Endothelial cell (in vitro differentiated cells): Measurements from ENCODE around the gene LACRT. TPM values are rescaled to one million over a fixed set of nuclear protein-coding genes. Genes with fewer than 3 reads are reported as not detected.

Source experiments
- DNase-seq: peaks from one replicate; pipeline ENCODE4 v3.0.0; 2021; ENCODE audit warnings: low spot score
- H3K27ac Mint-ChIP-seq: one replicate; pipeline ENCODE4 v1.8.0; 2021; ENCODE audit warnings: mixed read lengths, inconsistent platforms; ENCODE audit not compliant: unreplicated experiment
- H3K27me3 Mint-ChIP-seq: one replicate; pipeline ENCODE4 v1.8.0; 2021; ENCODE audit warnings: mild to moderate bottlenecking, moderate library complexity, mixed read lengths, inconsistent platforms; ENCODE audit not compliant: unreplicated experiment
- H3K36me3 Mint-ChIP-seq: one replicate; pipeline ENCODE4 v1.8.0; 2021; ENCODE audit warnings: mild to moderate bottlenecking, low read depth, mixed read lengths, inconsistent platforms; ENCODE audit not compliant: unreplicated experiment
- H3K4me1 Mint-ChIP-seq: one replicate; pipeline ENCODE4 v1.8.0; 2021; ENCODE audit warnings: mild to moderate bottlenecking, mixed read lengths, inconsistent platforms; ENCODE audit not compliant: unreplicated experiment
- H3K4me3 Mint-ChIP-seq: one replicate; pipeline ENCODE4 v1.8.0; 2021; ENCODE audit warnings: mild to moderate bottlenecking, mixed read lengths, inconsistent platforms; ENCODE audit not compliant: unreplicated experiment
- H3K9me3 Mint-ChIP-seq: one replicate; pipeline ENCODE4 v1.8.0; 2021; ENCODE audit warnings: mixed read lengths, inconsistent platforms; ENCODE audit not compliant: unreplicated experiment
- CTCF ChIP-seq: fragments of 200-600 bp; sonication (generic); IDR thresholded peaks from one replicate; pipeline ENCODE4 v1.5.0; 2021; ENCODE audit warnings: antibody characterized with exemption; ENCODE audit not compliant: unreplicated experiment
- total RNA-seq: library from RNA; stranded (reverse); fragmentation: NEBNext Ultra II Directional; extraction: Animal tissue kit (Norgen Biotek cat#: 25700); gene quantifications from one replicate; pipeline ENCODE4 v1.2.1, GENCODE V29; 2021; ENCODE audit not compliant: unreplicated experiment

Gene LACRT
- total RNA-seq, 1 donor from 2014 or later, result not detected

DNA sequence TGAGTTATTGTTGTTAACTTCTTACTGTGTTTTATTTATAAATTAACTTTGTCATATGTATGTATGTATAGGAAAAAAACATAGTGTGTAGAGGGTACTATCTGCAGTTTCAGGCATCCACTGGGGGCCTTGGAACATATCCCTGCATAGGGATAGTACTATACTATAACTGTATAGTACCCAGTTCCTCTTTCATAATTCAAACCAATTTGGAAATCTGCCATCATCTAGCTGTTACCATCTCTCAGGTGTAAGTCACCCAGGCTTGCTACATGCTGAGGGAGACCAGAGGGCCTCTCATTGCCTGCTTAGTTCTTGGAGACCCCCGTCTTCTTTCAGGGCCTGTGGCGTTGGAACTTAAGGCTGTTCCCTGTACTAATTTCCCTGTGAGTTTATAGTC lies 26.4 kb upstream of the LACRT start:
- H3K9me3 Mint-ChIP-seq, result no peaks in the 10 kb centered on the region
- no peaks in the 10 kb centered on the region for H3K36me3 Mint-ChIP-seq
- no peak overlapping the region for H3K4me3 Mint-ChIP-seq
- H3K27ac Mint-ChIP-seq, result no peak overlapping the region
- DNase-seq, result no peak
- H3K4me1 Mint-ChIP-seq, result no peaks in the 10 kb centered on the region
- no peak for TF ChIP-seq CTCF
- H3K27me3 Mint-ChIP-seq, result peaks cover 9% of the 10 kb centered on the region

DNA sequence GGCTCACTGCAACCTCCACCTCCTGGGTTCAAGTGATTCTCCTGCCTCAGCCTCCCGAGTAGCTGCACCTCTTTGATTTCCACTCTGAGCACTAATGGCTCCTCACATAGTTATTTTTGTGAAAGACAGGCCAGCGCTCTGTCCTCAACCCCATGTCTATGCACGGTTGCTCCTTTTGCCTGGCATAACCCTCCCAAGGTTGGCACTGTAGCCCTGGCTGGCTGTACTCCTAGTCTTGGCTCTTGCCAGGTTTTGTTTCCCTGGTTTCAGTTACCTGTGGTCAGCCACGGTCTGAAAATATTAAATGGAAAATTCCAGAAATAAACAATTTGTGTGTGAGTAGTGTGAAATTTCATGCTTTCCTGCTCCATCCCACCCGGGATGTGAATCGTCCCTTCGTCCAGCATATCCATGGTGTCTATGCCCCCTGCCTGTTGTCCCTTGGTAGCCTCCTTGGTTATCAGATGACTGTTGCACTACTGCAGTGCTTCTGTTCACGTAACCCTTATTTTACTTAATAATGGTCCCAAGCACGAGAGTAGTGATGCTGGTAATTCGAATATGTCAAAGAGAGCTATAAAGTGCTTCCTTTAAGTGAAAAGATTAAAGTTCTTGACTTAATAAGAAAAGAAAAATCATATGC lies 25.7 kb upstream of the LACRT start:
- Mint-ChIP-seq H3K4me1 (no peaks in the 10 kb centered on the region), H3K27ac (no peak overlapping the region), H3K27me3 (peaks cover 9% of the 10 kb centered on the region), H3K4me3 (no peak overlapping the region), H3K9me3 (no peaks in the 10 kb centered on the region), H3K36me3 (no peaks in the 10 kb centered on the region)
- TF ChIP-seq CTCF, result no peak
- DNase-seq, result no peak

- no peak overlapping the region for H3K27ac Mint-ChIP-seq
- peaks cover 9% of the 10 kb centered on the region for H3K27me3 Mint-ChIP-seq
- H3K4me3 Mint-ChIP-seq, result no peak overlapping the region
- H3K36me3 Mint-ChIP-seq, result no peaks in the 10 kb centered on the region
- DNase-seq, result peak; percentile 72
- no peaks in the 10 kb centered on the region for H3K9me3 Mint-ChIP-seq
- peaks cover 8% of the 10 kb centered on the region for H3K4me1 Mint-ChIP-seq
- peak; percentile 48 for TF ChIP-seq CTCF
These were observed 23.9 kb upstream of the LACRT start for GRCh38 chr12:54658306-54659264.

DNA sequence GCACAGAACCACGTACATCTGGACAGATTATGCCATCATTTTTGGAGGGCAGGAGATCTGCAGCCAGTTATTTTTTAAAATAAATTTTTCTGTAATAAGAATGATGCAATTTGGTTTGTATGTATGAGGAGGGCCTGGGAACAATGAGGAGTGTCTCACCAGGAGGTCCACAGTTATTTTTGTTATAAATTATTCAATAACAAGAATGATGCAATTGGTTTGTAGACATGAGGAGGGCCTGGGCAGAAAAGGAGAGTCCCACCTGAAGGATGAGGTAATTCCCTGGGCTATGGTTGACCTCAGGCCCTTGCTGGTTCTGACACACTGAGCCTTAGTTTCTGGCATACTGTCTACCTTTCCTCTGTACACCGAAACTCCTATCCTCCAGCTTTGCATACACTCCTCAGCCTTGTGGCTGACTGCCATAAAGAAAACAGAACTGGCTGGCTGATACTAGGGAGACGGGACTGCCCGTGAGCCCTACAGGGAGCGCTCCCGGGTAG lies 22.5 kb upstream of the LACRT start:
- Mint-ChIP-seq H3K9me3 (no peaks in the 10 kb centered on the region), H3K27ac (no peak overlapping the region)

More for the DNA sequence above, 22.5 kb upstream of the LACRT start:
- Mint-ChIP-seq H3K36me3 (no peaks in the 10 kb centered on the region), H3K4me1 (peaks cover 15% of the 10 kb centered on the region), H3K4me3 (no peak overlapping the region), H3K27me3 (peaks cover 10% of the 10 kb centered on the region)
- DNase-seq, result no peak
- TF ChIP-seq CTCF, result no peak
